ENCODE results near the gene SHROOM2. TPM values are rescaled to one million over a fixed set of nuclear protein-coding genes. Genes with fewer than 3 reads are reported as not detected.
"Not testable (repeated sequence)": the region's sequence is repeated elsewhere in the genome, so short reads cannot be mapped to it uniquely, and the experiment has no call there.

The SHROOM2 gene
- total and polyA plus RNA-seq, 7 donors: 0.71 to 3.0 (median 1.8) TPM

DNA sequence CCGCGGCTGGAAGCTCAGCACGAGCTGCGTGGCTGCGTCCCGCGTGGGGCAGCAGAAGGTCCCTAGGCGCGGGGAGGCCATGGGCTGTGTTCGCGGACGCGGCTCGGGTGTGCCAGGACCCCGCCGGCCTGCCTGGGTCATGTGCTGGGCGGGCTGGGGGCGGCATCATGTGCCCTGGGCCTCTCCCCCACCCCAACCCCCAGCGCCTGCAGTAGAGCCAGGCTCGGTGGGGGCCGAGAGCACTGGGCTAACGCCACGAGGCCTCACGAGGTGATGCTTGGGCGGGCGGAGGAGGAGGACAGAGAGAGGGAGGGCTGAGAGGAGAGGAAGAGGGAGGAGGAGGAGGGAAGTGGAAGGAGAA lies 20.5 kb upstream of the SHROOM2 start, which contains the start of gene GPR143:
Gene GPR143, minus strand, starts transcription at position 111 of the 361 bp plus-strand sequence. Its CDS starts 30 bp downstream, at position 81.
- peaks cover 0 to 8% (median 0%) of the 10 kb centered on the region in 3 donors for H3K27me3 ChIP-seq
- no peaks in the 10 kb centered on the region for H3K36me3 ChIP-seq
- TF ChIP-seq POLR2A (IDR thresholded peaks at IDR 0.05) (no peak), EP300 (IDR thresholded peaks at IDR 0.05) (no peak), POLR2AphosphoS5 (IDR thresholded peaks at IDR 0.05) (no peak)
- TF ChIP-seq, protein P1, sequence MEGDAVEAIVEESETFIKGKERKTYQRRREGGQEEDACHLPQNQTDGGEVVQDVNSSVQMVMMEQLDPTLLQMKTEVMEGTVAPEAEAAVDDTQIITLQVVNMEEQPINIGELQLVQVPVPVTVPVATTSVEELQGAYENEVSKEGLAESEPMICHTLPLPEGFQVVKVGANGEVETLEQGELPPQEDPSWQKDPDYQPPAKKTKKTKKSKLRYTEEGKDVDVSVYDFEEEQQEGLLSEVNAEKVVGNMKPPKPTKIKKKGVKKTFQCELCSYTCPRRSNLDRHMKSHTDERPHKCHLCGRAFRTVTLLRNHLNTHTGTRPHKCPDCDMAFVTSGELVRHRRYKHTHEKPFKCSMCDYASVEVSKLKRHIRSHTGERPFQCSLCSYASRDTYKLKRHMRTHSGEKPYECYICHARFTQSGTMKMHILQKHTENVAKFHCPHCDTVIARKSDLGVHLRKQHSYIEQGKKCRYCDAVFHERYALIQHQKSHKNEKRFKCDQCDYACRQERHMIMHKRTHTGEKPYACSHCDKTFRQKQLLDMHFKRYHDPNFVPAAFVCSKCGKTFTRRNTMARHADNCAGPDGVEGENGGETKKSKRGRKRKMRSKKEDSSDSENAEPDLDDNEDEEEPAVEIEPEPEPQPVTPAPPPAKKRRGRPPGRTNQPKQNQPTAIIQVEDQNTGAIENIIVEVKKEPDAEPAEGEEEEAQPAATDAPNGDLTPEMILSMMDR (IDR thresholded peaks at IDR 0.05): no peak
- H3K27ac ChIP-seq: no peak within 1 kb of the TSS
- no peaks in the 10 kb centered on the region for H3K9me3 ChIP-seq
- 24 to 44% methylated on average over 26 of the region's 26 CpGs for WGBS, 2 donors
- intact Hi-C loops (cut with DNase I): no loop called here
- no peak within 1 kb of the TSS for H3K4me3 ChIP-seq
- no peak for DNase-seq
- no peaks in the 10 kb centered on the region for H3K4me1 ChIP-seq

DNA sequence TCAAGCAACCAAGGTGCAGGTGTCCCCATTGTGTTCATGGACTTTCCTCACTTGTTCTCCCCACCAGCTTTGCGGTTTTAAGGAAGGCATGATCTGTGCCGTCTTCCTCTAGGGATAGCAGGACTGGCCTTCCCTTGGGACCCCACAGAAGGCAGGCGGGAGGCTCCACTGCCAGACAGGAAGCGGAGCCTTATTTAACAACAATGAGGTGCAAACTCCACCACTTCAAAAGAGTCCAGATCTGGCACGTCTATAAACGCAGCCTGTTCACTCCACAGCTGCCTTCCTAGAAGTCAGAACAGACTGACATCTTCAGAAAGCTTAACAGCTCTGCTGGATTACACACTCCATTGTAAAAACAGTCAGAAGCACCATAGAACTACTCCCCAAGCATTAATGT lies 18.9 kb upstream of the SHROOM2 start:
- no peaks in the 10 kb centered on the region for H3K4me1 ChIP-seq
- H3K27me3 ChIP-seq: peaks cover 0 to 8% (median 0%) of the 10 kb centered on the region in 3 donors
- WGBS, 2 donors: 9 to 30% methylated on average over 6 of the region's 6 CpGs
- no peak overlapping the region for H3K27ac ChIP-seq
- TF ChIP-seq EP300 (IDR thresholded peaks at IDR 0.05) (no peak), POLR2AphosphoS5 (IDR thresholded peaks at IDR 0.05) (no peak), POLR2A (IDR thresholded peaks at IDR 0.05) (no peak)
- TF ChIP-seq, protein P1 (IDR thresholded peaks at IDR 0.05): no peak
- DNase-seq: no peak
- H3K36me3 ChIP-seq: no peaks in the 10 kb centered on the region
- no peak overlapping the region for H3K4me3 ChIP-seq
- intact Hi-C loops (cut with DNase I): no loop called here
- no peaks in the 10 kb centered on the region for H3K9me3 ChIP-seq

DNA sequence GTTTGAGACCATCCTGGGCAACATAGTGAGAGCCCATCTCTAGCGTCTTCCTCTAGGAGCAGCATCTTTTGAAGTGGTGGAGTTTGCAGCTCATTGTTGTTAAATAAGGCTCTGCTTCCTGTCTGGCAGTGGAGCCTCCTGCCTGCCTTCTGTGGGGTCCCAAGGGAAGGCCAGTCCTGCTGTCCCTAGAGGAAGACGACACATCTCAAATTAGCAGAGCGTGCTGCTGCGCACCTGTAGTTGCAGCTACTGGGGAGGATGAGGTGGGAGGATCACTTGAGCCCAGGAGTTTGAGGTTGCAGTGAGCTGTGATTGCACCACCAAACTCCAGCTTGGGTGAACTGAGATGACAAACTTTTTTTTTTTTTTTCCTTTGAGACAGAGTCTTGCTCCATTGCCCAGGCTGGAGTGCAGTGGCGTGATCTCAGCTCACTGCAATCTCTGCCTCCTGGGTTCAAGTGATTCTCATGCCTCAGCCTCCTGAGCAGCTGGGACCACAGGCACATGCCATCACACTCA lies 17.8 kb upstream of the SHROOM2 start:
- H3K27me3 ChIP-seq; H3K9me3 ChIP-seq; H3K36me3 ChIP-seq; H3K4me1 ChIP-seq; DNase-seq; H3K27ac ChIP-seq; H3K4me3 ChIP-seq; intact Hi-C loops (cut with DNase I): not testable (repeated sequence)
- 64 to 87% methylated on average over 5 of the region's 5 CpGs for WGBS, 2 donors

DNA sequence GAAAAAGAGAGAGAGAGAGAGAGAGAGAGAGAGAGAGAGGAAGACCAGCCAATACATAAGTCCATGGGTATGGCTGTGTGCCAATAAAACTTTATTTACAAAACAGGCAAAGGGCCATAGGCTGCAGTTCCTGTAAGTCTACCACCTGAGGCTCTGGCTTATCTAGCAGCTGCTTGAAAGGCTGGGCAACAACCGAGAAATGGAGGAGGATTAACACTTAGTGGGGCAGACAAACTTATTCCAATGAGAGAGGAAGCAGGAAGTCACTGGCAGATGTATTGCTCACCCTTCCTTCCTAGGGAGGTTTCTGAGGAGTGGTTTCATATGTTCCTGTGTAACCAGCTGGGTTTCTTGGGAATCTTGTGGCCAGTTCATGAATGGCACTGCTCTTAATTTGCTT lies 15.9 kb upstream of the SHROOM2 start:
- no peak for TF ChIP-seq POLR2A (IDR thresholded peaks at IDR 0.05)
- no peak for TF ChIP-seq EP300 (IDR thresholded peaks at IDR 0.05)
- no peak for TF ChIP-seq POLR2AphosphoS5 (IDR thresholded peaks at IDR 0.05)
- TF ChIP-seq, protein P1 (IDR thresholded peaks at IDR 0.05): no peak
- intact Hi-C loops (cut with DNase I): no loop called here
- Histone ChIP-seq H3K27ac (no peak overlapping the region), H3K36me3 (no peaks in the 10 kb centered on the region), H3K4me3 (no peak overlapping the region), H3K9me3 (no peaks in the 10 kb centered on the region), H3K27me3 (peaks cover 0 to 5% (median 0%) of the 10 kb centered on the region in 3 donors), H3K4me1 (no peaks in the 10 kb centered on the region)
- DNase-seq: no peak
- 32 to 50% methylated on average over 1 of the region's 1 CpG for WGBS, 2 donors

DNA sequence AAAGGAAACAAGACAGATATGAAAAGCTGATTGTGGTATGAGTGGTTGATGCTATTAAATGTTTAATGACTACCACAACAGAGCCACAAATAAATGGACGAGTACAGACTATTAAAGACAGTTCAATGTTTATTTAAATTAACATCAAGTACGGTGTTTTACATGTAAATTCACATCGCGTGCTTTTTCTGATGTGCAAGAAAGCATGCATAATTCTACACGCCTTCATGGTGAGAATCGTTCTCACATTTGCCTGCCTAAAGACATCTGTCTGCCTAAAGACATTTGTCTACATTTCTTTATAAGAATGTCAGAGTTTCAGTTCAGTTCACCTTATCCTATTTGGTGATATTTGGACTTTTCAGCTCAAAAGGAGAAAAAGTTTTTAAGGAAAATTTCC lies 13.3 kb upstream of the SHROOM2 start:
- no peak for DNase-seq
- Histone ChIP-seq H3K4me3 (no peak overlapping the region), H3K9me3 (no peaks in the 10 kb centered on the region), H3K27ac (no peak overlapping the region), H3K4me1 (no peaks in the 10 kb centered on the region), H3K27me3 (no peaks in the 10 kb centered on the region), H3K36me3 (no peaks in the 10 kb centered on the region)
- TF ChIP-seq POLR2A (IDR thresholded peaks at IDR 0.05) (no peak), POLR2AphosphoS5 (IDR thresholded peaks at IDR 0.05) (no peak), EP300 (IDR thresholded peaks at IDR 0.05) (no peak)
- TF ChIP-seq, protein P1 (IDR thresholded peaks at IDR 0.05): no peak
- WGBS, 2 donors: 82 to 86% methylated on average over 6 of the region's 6 CpGs
- intact Hi-C loops (cut with DNase I): no loop called here
